Keratinocyte (primary cell): ENCODE data around the gene FCGR3B. TPM values are rescaled to one million over a fixed set of nuclear protein-coding genes. Genes with fewer than 3 reads are reported as not detected.
"Not testable (repeated sequence)": the region's sequence is repeated elsewhere in the genome, so short reads cannot be mapped to it uniquely, and the experiment has no call there.

Experiments used
- DNase-seq: peaks from one replicate; pipeline ENCODE4 v3.0.0-alpha.2; 2011; ENCODE audit warnings: low read depth, missing footprints, low spot score
- FAIRE-seq: peaks from 2 replicates; lab custom pipeline; 2011; peaks lifted over from hg19 to GRCh38; lab: Jason Lieb, UNC
- H2AFZ ChIP-seq: 2 replicates; pipeline ENCODE4 v1.6.0; 2012; ENCODE audit warnings: low read length, control low read depth, inconsistent platforms; ENCODE audit not compliant: control insufficient read depth
- H3K27ac ChIP-seq: 2 replicates; pipeline ENCODE4 v1.5.1; 2011; ENCODE audit warnings: low read length; ENCODE audit not compliant: control insufficient read depth, insufficient read depth
- H3K27me3 ChIP-seq: 3 replicates; pipeline ENCODE4 v1.6.0; 2011; ENCODE audit warnings: low read length; ENCODE audit not compliant: control insufficient read depth, insufficient read depth; ENCODE audit errors: extremely low read depth
- H3K36me3 ChIP-seq, 2 experiments: 2 replicates in 1 of 2; 3 replicates in 1 of 2; pipeline ENCODE4 v1.5.1; 2011; ENCODE audit warnings: low read length in 2 of 2, mild to moderate bottlenecking in 1 of 2; ENCODE audit not compliant: control insufficient read depth in 2 of 2, insufficient read depth in 2 of 2; ENCODE audit errors: extremely low read depth in 1 of 2
- H3K4me1 ChIP-seq: 3 replicates; pipeline ENCODE4 v1.5.1; 2011; ENCODE audit warnings: low read length; ENCODE audit not compliant: control insufficient read depth, insufficient read depth; ENCODE audit errors: extremely low read depth
- H3K4me2 ChIP-seq: 3 replicates; pipeline ENCODE4 v1.6.0; 2011; ENCODE audit warnings: low read depth, low read length; ENCODE audit not compliant: control insufficient read depth, insufficient read depth; ENCODE audit errors: extremely low read depth
- H3K4me3 ChIP-seq, 3 experiments: fragments of 200-600 bp in 1 of 3; sonication (generic) in 1 of 3; 2 replicates in 2 of 3; 3 replicates in 1 of 3; pipeline ENCODE4 v1.5.1; 2011 to 2016; ENCODE audit warnings: low read length in 3 of 3, mild to moderate bottlenecking in 3 of 3, control low read depth in 2 of 3, inconsistent platforms in 1 of 3, low read depth in 1 of 3, mixed read lengths in 1 of 3, mixed run types in 1 of 3, moderate library complexity in 1 of 3; ENCODE audit not compliant: control insufficient read depth in 2 of 3, insufficient read depth in 2 of 3; ENCODE audit errors: extremely low read depth in 1 of 3
- H3K79me2 ChIP-seq: 2 replicates; pipeline ENCODE4 v1.6.0; 2012; ENCODE audit warnings: low read length; ENCODE audit not compliant: control insufficient read depth, insufficient read depth
- H3K9ac ChIP-seq: 3 replicates; pipeline ENCODE4 v1.6.0; 2011; ENCODE audit warnings: low read length; ENCODE audit not compliant: control insufficient read depth, insufficient read depth; ENCODE audit errors: extremely low read depth
- H3K9me1 ChIP-seq: 3 replicates; pipeline ENCODE4 v1.6.0; 2011; ENCODE audit warnings: low read length; ENCODE audit not compliant: control insufficient read depth, insufficient read depth; ENCODE audit errors: extremely low read depth
- H3K9me3 ChIP-seq: 2 replicates; pipeline ENCODE4 v1.5.1; 2012; ENCODE audit warnings: low read depth, low read length; ENCODE audit not compliant: control insufficient read depth
- H4K20me1 ChIP-seq: 3 replicates; pipeline ENCODE4 v1.6.0; 2011; ENCODE audit warnings: low read length; ENCODE audit not compliant: control insufficient read depth, insufficient read depth; ENCODE audit errors: extremely low read depth
- CTCF ChIP-seq, 3 experiments: IDR thresholded peaks in 1 of 3; conservative IDR thresholded peaks in 1 of 3; optimal IDR thresholded peaks in 1 of 3; 2 replicates in 2 of 3; 3 replicates in 1 of 3; pipeline versions ENCODE3 to v1.5.1; 2011; ENCODE audit warnings: low read length in 3 of 3, mild to moderate bottlenecking in 3 of 3, moderate library complexity in 2 of 3, control low read depth in 1 of 3, inconsistent platforms in 1 of 3; ENCODE audit not compliant: insufficient read depth in 2 of 3; ENCODE audit errors: extremely low read depth in 1 of 3
- EZH2 ChIP-seq: IDR thresholded peaks from one replicate; pipeline ENCODE4 v1.6.1; 2012; ENCODE audit warnings: inconsistent platforms, mild to moderate bottlenecking, low read length, moderate library complexity
- dilution Hi-C: fragments of 300-500 bp; cut with MboI; formaldehyde crosslinking; loops from one replicate; pipeline ENCODE4 v1.7.0; 2020; ENCODE audit warnings: low sequenced_read_pairs; ENCODE audit not compliant: extremely low pct_ligation_motif_present
- polyA plus RNA-seq, 5 experiments: library from polyadenylated mRNA; depleted of rRNA in 3 of 5; stranded (reverse) in 3 of 5; stranded (forward) in 1 of 5; unstranded in 1 of 5; fragments of >200 nt; gene quantifications; 1 replicate in 1 of 5; 2 replicates in 3 of 5; 3 replicates in 1 of 5; pipeline versions ENCODE4 v1.2.1 to v1.2.3, GENCODE V29; 2011 to 2012; ENCODE audit warnings: missing spikeins in 2 of 5, low read depth in 1 of 5, low replicate concordance in 1 of 5

Gene FCGR3B
- polyA plus RNA-seq, 1 donor (not counting 4 experiments of a cell fraction or from before 2014, with no cell fraction given), result not detected

GRCh38 chr1:161676958-161677689 is 46.1 kb upstream of the FCGR3B start:
- DNase-seq (no peak), FAIRE-seq (no peak)
- Histone ChIP-seq H3K4me3 (no peak overlapping the region), H4K20me1 (no peaks in the 10 kb centered on the region), H3K27me3 (no peaks in the 10 kb centered on the region), H2AFZ (no peak overlapping the region), H3K27ac (no peak overlapping the region), H3K9ac (no peak overlapping the region), H3K36me3 (no peaks in the 10 kb centered on the region), H3K4me2 (no peak overlapping the region), H3K9me1 (no peaks in the 10 kb centered on the region), H3K79me2 (no peaks in the 10 kb centered on the region), H3K4me1 (no peaks in the 10 kb centered on the region), H3K9me3 (no peaks in the 10 kb centered on the region)
- dilution Hi-C loops, result no loop called here
- TF ChIP-seq EZH2, result no peak
- TF ChIP-seq CTCF (optimal IDR thresholded peaks at IDR 0.05 in 1 of 3, IDR thresholded peaks at IDR 0.05 in 1 of 3, conservative IDR thresholded peaks at IDR 0.05 in 1 of 3; ENCODE audit: extremely low read depth in 1 of 3, insufficient read depth in 2 of 3, low read length in 3 of 3), result no peak

GRCh38 chr1:161676441-161676840 is 45.5 kb upstream of the FCGR3B start:
- Histone ChIP-seq H3K27me3 (no peaks in the 10 kb centered on the region), H3K4me1 (no peaks in the 10 kb centered on the region), H3K9me3 (no peaks in the 10 kb centered on the region), H3K36me3 (no peaks in the 10 kb centered on the region), H3K4me3 (no peak overlapping the region), H3K4me2 (no peak overlapping the region), H3K27ac (no peak overlapping the region), H4K20me1 (no peaks in the 10 kb centered on the region), H3K9me1 (no peaks in the 10 kb centered on the region), H2AFZ (no peak overlapping the region), H3K9ac (no peak overlapping the region), H3K79me2 (no peaks in the 10 kb centered on the region)
- TF ChIP-seq EZH2 (no peak), CTCF (optimal IDR thresholded peaks at IDR 0.05 in 1 of 3, IDR thresholded peaks at IDR 0.05 in 1 of 3, conservative IDR thresholded peaks at IDR 0.05 in 1 of 3; ENCODE audit: extremely low read depth in 1 of 3, insufficient read depth in 2 of 3, low read length in 3 of 3) (no peak)
- dilution Hi-C loops, result no loop called here
- no peak for DNase-seq
- FAIRE-seq, result no peak

- H3K9ac ChIP-seq, H3K4me3 ChIP-seq, H2AFZ ChIP-seq, H3K9me1 ChIP-seq, FAIRE-seq, DNase-seq, H3K4me1 ChIP-seq, H3K27me3 ChIP-seq, H3K79me2 ChIP-seq, H3K4me2 ChIP-seq, H4K20me1 ChIP-seq, H3K27ac ChIP-seq, H3K36me3 ChIP-seq, H3K9me3 ChIP-seq, dilution Hi-C loops: not testable (repeated sequence)
Measured at GRCh38 chr1:161674908-161675307, 43.9 kb upstream of the FCGR3B start.

- H2AFZ ChIP-seq, H3K9ac ChIP-seq, H4K20me1 ChIP-seq, H3K79me2 ChIP-seq, DNase-seq, H3K27ac ChIP-seq, H3K9me3 ChIP-seq, H3K9me1 ChIP-seq, H3K4me2 ChIP-seq, H3K36me3 ChIP-seq, FAIRE-seq, H3K27me3 ChIP-seq, H3K4me1 ChIP-seq, H3K4me3 ChIP-seq, dilution Hi-C loops: not testable (repeated sequence)
Measured at GRCh38 chr1:161674447-161674846, 43.5 kb upstream of the FCGR3B start.
